B cell (primary cell): ENCODE measurements around the gene POLE.

Experiments
- CTCF ChIP-seq: fragments of 200-600 bp; IDR thresholded peaks from one replicate; pipeline ENCODE4 v1.8.0; 2022; ENCODE audit warnings: antibody characterized with exemption, mild to moderate bottlenecking
- EZH2 ChIP-seq: IDR thresholded peaks from 2 replicates; pipeline ENCODE4 v1.6.1; 2012; ENCODE audit warnings: borderline replicate concordance, low read depth, mild to moderate bottlenecking, moderate library complexity, low read length; ENCODE audit not compliant: insufficient read depth, poor library complexity, severe bottlenecking

- TF ChIP-seq CTCF (no peak), EZH2 (no peak)
These were observed 65.3 kb downstream of the POLE start for GRCh38 chr12:132621657-132622435.
